Glomerular endothelial cell (primary cell): ENCODE measurements around the gene PPL. TPM values are rescaled to one million over a fixed set of nuclear protein-coding genes. Genes with fewer than 3 reads are reported as not detected.
"Not testable (repeated sequence)": the region's sequence is repeated elsewhere in the genome, so short reads cannot be mapped to it uniquely, and the experiment has no call there.

Experiments
- DNase-seq: peaks from one replicate; pipeline ENCODE4 v3.0.0-alpha.2; 2011; ENCODE audit warnings: low read depth, low spot score; ENCODE audit errors: extremely low read depth
- total RNA-seq: library from RNA; depleted of rRNA; stranded (reverse); fragments of >200 nt; gene quantifications from 2 replicates; pipeline ENCODE4 v1.2.3, GENCODE V29; 2015

PPL gene
- total RNA-seq, 1 donor from 2014 or later: 0.18 TPM

GRCh38 chr16:4936181-4936990, 562 bp downstream of the PPL start:
- no peak for DNase-seq

- DNase-seq: no peak
These were observed 1.6 kb downstream of the PPL start for GRCh38 chr16:4935241-4935855.

GRCh38 chr16:4934591-4934990, 2.4 kb downstream of the PPL start:
- no peak for DNase-seq

GRCh38 chr16:4933871-4934395, 3.0 kb downstream of the PPL start:
- no peak for DNase-seq

GRCh38 chr16:4933433-4933832, 3.5 kb downstream of the PPL start:
- DNase-seq: no peak

- DNase-seq: no peak
These were observed 5.6 kb downstream of the PPL start for GRCh38 chr16:4931381-4931780.

- not testable (repeated sequence) for DNase-seq
These were observed 7.3 kb downstream of the PPL start for GRCh38 chr16:4929619-4930018.

GRCh38 chr16:4928227-4928626, 8.7 kb downstream of the PPL start:
- no peak for DNase-seq

- no peak for DNase-seq
These were observed 9.3 kb downstream of the PPL start for GRCh38 chr16:4927661-4928060.

GRCh38 chr16:4926928-4927327, 10.0 kb downstream of the PPL start:
- no peak for DNase-seq

GRCh38 chr16:4925791-4926190, 11.2 kb downstream of the PPL start:
- no peak for DNase-seq

- DNase-seq: no peak
These were observed 11.7 kb downstream of the PPL start for GRCh38 chr16:4925293-4925607.

GRCh38 chr16:4924593-4925292, 12.2 kb downstream of the PPL start:
- no peak for DNase-seq

GRCh38 chr16:4923853-4924252, 13.1 kb downstream of the PPL start:
- DNase-seq: no peak

GRCh38 chr16:4922721-4923342, 14.1 kb downstream of the PPL start:
- no peak for DNase-seq

- no peak for DNase-seq
These were observed 16.1 kb downstream of the PPL start for GRCh38 chr16:4920826-4921225.

- DNase-seq: no peak
These were observed 18.1 kb downstream of the PPL start for GRCh38 chr16:4918781-4919251.

GRCh38 chr16:4917117-4917516, 19.8 kb downstream of the PPL start:
- no peak for DNase-seq

- DNase-seq: no peak
These were observed 21.7 kb downstream of the PPL start for GRCh38 chr16:4915226-4915761.

- DNase-seq: no peak
These were observed 22.3 kb downstream of the PPL start for GRCh38 chr16:4914528-4915225.
